WTC11 (cell line): ENCODE measurements around the gene ZXDC.

Experiments used
- CREM ChIP-seq: sonication (generic); formaldehyde crosslinking; IDR thresholded peaks from 2 replicates; pipeline ENCODE4 v1.8.1; 2022; ENCODE audit warnings: mild to moderate bottlenecking, missing genetic modification reagents, moderate library complexity
- CTCF ChIP-seq: fragments of 200-600 bp; IDR thresholded peaks from 2 replicates; pipeline ENCODE4 v1.8.0; 2022; ENCODE audit warnings: antibody characterized with exemption
- EMX1 ChIP-seq: fragments of 250-450 bp; sonication (Bioruptor Pico); IDR thresholded peaks from 2 replicates; pipeline ENCODE4 v1.8.0; 2021; ENCODE audit warnings: mild to moderate bottlenecking
- FOXP1 ChIP-seq: sonication (generic); formaldehyde crosslinking; IDR thresholded peaks from 2 replicates; pipeline ENCODE4 v1.8.0; 2022; ENCODE audit warnings: missing genetic modification reagents, mild to moderate bottlenecking, moderate library complexity, borderline replicate concordance
- HMGXB4 ChIP-seq: sonication (generic); formaldehyde crosslinking; IDR thresholded peaks from 2 replicates; pipeline ENCODE4 v1.8.1; 2023; ENCODE audit warnings: mild to moderate bottlenecking, moderate library complexity, missing genetic modification reagents
- OVOL2 ChIP-seq: fragments of 250-450 bp; sonication (Bioruptor Pico); IDR thresholded peaks from 2 replicates; pipeline ENCODE4 v1.9.0; 2021; ENCODE audit warnings: mild to moderate bottlenecking, borderline replicate concordance
- SMAD3 ChIP-seq: sonication (generic); formaldehyde crosslinking; IDR thresholded peaks from 2 replicates; pipeline ENCODE4 v1.8.0; 2022; ENCODE audit warnings: missing genetic modification reagents, mild to moderate bottlenecking, borderline replicate concordance
- TCF7 ChIP-seq: sonication (generic); formaldehyde crosslinking; IDR thresholded peaks from 2 replicates; pipeline ENCODE4 v1.8.0; 2022; ENCODE audit warnings: mild to moderate bottlenecking, low read depth, missing genetic modification reagents, moderate library complexity
- TEAD4 ChIP-seq: sonication (generic); formaldehyde crosslinking; IDR thresholded peaks from 2 replicates; pipeline ENCODE4 v1.8.0; 2022; ENCODE audit warnings: mild to moderate bottlenecking, missing genetic modification reagents
- USF1 ChIP-seq: sonication (generic); formaldehyde crosslinking; IDR thresholded peaks from 2 replicates; pipeline ENCODE4 v1.8.0; 2022; ENCODE audit warnings: mild to moderate bottlenecking, missing genetic modification reagents
- ZNF219 ChIP-seq: sonication (generic); formaldehyde crosslinking; IDR thresholded peaks from 2 replicates; pipeline ENCODE4 v1.8.0; 2023; ENCODE audit warnings: missing genetic modification reagents, mild to moderate bottlenecking, borderline replicate concordance
- ZNF232 ChIP-seq: sonication (generic); formaldehyde crosslinking; IDR thresholded peaks from 2 replicates; pipeline ENCODE4 v1.8.0; 2022; ENCODE audit warnings: mild to moderate bottlenecking, missing genetic modification reagents
- TF ChIP-seq, protein P1 (sequence below): sonication (generic); formaldehyde crosslinking; IDR thresholded peaks from 2 replicates; pipeline ENCODE4 v1.8.1; 2022; ENCODE audit warnings: mild to moderate bottlenecking, missing genetic modification reagents, moderate library complexity, borderline replicate concordance
- TF ChIP-seq, protein P2 (sequence below): sonication (generic); formaldehyde crosslinking; IDR thresholded peaks from 2 replicates; pipeline ENCODE4 v1.8.1; 2023; ENCODE audit warnings: mild to moderate bottlenecking, missing genetic modification reagents, moderate library complexity

- TF ChIP-seq, protein P1, sequence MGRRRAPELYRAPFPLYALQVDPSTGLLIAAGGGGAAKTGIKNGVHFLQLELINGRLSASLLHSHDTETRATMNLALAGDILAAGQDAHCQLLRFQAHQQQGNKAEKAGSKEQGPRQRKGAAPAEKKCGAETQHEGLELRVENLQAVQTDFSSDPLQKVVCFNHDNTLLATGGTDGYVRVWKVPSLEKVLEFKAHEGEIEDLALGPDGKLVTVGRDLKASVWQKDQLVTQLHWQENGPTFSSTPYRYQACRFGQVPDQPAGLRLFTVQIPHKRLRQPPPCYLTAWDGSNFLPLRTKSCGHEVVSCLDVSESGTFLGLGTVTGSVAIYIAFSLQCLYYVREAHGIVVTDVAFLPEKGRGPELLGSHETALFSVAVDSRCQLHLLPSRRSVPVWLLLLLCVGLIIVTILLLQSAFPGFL (CRISPR knock-in tag) = no peak
- TF ChIP-seq CTCF (no peak), HMGXB4 (CRISPR knock-in tag) (no peak), ZNF232 (CRISPR knock-in tag) (no peak), CREM (no peak), TEAD4 (CRISPR knock-in tag) (no peak), USF1 (no peak), ZNF219 (no peak), SMAD3 (CRISPR knock-in tag) (no peak), FOXP1 (CRISPR knock-in tag) (no peak), EMX1 (CRISPR knock-in tag) (no peak), TCF7 (CRISPR knock-in tag) (no peak), OVOL2 (CRISPR knock-in tag) (no peak)
- TF ChIP-seq, protein P2, sequence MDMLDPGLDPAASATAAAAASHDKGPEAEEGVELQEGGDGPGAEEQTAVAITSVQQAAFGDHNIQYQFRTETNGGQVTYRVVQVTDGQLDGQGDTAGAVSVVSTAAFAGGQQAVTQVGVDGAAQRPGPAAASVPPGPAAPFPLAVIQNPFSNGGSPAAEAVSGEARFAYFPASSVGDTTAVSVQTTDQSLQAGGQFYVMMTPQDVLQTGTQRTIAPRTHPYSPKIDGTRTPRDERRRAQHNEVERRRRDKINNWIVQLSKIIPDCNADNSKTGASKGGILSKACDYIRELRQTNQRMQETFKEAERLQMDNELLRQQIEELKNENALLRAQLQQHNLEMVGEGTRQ (CRISPR knock-in tag) = no peak
Observed at GRCh38 chr3:126465928-126466544, 9.7 kb downstream of the ZXDC start.
